ENCODE data around the gene ZNF423.

ZNF423 gene

GRCh38 chr16:49675413-49675812 lies 180.5 kb downstream of the ZNF423 start:
- no peak for TF ChIP-seq SIN3A (IDR thresholded peaks at IDR 0.05; ENCODE audit: borderline replicate concordance, insufficient read depth, low read length)
- no peak for TF ChIP-seq TAF1 (IDR thresholded peaks at IDR 0.05; ENCODE audit: borderline replicate concordance, insufficient read depth, low read length)
- no peak for TF ChIP-seq POLR2AphosphoS5 (IDR thresholded peaks at IDR 0.05; ENCODE audit: low read depth, low read length)
- no peak for TF ChIP-seq REST (IDR thresholded peaks at IDR 0.05; ENCODE audit: insufficient read depth in 1 of 2, low read depth in 2 of 2, low read length in 2 of 2)
- no peak for TF ChIP-seq FOXP2 (optimal IDR thresholded peaks at IDR 0.05; ENCODE audit: borderline replicate concordance, extremely low read depth, extremely low read length, insufficient read depth)

- TF ChIP-seq TAF1 (IDR thresholded peaks at IDR 0.05; ENCODE audit: borderline replicate concordance, insufficient read depth, low read length) = no peak
- no peak for TF ChIP-seq SIN3A (IDR thresholded peaks at IDR 0.05; ENCODE audit: borderline replicate concordance, insufficient read depth, low read length)
- TF ChIP-seq REST (IDR thresholded peaks at IDR 0.05; ENCODE audit: insufficient read depth in 1 of 2, low read depth in 2 of 2, low read length in 2 of 2) = no peak
- TF ChIP-seq POLR2AphosphoS5 (IDR thresholded peaks at IDR 0.05; ENCODE audit: low read depth, low read length) = no peak
Observed at GRCh38 chr16:49674990-49675389, 180.9 kb downstream of the ZNF423 start.

- no peak for TF ChIP-seq POLR2AphosphoS5 (IDR thresholded peaks at IDR 0.05; ENCODE audit: low read depth, low read length)
- no peak for TF ChIP-seq TAF1 (IDR thresholded peaks at IDR 0.05; ENCODE audit: borderline replicate concordance, insufficient read depth, low read length)
- TF ChIP-seq REST (IDR thresholded peaks at IDR 0.05; ENCODE audit: insufficient read depth in 1 of 2, low read depth in 2 of 2, low read length in 2 of 2) = no peak
- TF ChIP-seq FOXP2 (optimal IDR thresholded peaks at IDR 0.05; ENCODE audit: borderline replicate concordance, extremely low read depth, extremely low read length, insufficient read depth) = no peak
- no peak for TF ChIP-seq SIN3A (IDR thresholded peaks at IDR 0.05; ENCODE audit: borderline replicate concordance, insufficient read depth, low read length)
Observed at GRCh38 chr16:49674351-49674851, 181.5 kb downstream of the ZNF423 start.

- TF ChIP-seq SIN3A (IDR thresholded peaks at IDR 0.05; ENCODE audit: borderline replicate concordance, insufficient read depth, low read length) (no peak), POLR2AphosphoS5 (IDR thresholded peaks at IDR 0.05; ENCODE audit: low read depth, low read length) (no peak), FOXP2 (optimal IDR thresholded peaks at IDR 0.05; ENCODE audit: borderline replicate concordance, extremely low read depth, extremely low read length, insufficient read depth) (no peak), REST (IDR thresholded peaks at IDR 0.05; ENCODE audit: insufficient read depth in 1 of 2, low read depth in 2 of 2, low read length in 2 of 2) (no peak), TAF1 (IDR thresholded peaks at IDR 0.05; ENCODE audit: borderline replicate concordance, insufficient read depth, low read length) (no peak)
Observed at GRCh38 chr16:49673442-49673841, 182.5 kb downstream of the ZNF423 start.

- TF ChIP-seq TAF1 (IDR thresholded peaks at IDR 0.05; ENCODE audit: borderline replicate concordance, insufficient read depth, low read length) (no peak), REST (IDR thresholded peaks at IDR 0.05; ENCODE audit: insufficient read depth in 1 of 2, low read depth in 2 of 2, low read length in 2 of 2) (no peak), POLR2AphosphoS5 (IDR thresholded peaks at IDR 0.05; ENCODE audit: low read depth, low read length) (no peak), FOXP2 (optimal IDR thresholded peaks at IDR 0.05; ENCODE audit: borderline replicate concordance, extremely low read depth, extremely low read length, insufficient read depth) (no peak), SIN3A (IDR thresholded peaks at IDR 0.05; ENCODE audit: borderline replicate concordance, insufficient read depth, low read length) (no peak)
Observed at GRCh38 chr16:49672753-49673152, 183.2 kb downstream of the ZNF423 start.

All from PFSK-1 (cell line).